Loucy (cell line): ENCODE data around the gene HIP1.

Experiments used
- CTCF ChIP-seq: fragments of 200-600 bp; sonication (generic); conservative IDR thresholded peaks from 2 replicates; pipeline ENCODE4 v1.5.1; 2014; ENCODE audit warnings: mild to moderate bottlenecking, antibody characterized with exemption, low read length
- EZH2phosphoT487 ChIP-seq: fragments of 200-600 bp; IDR thresholded peaks from 2 replicates; pipeline ENCODE4 v1.6.1; 2018; ENCODE audit warnings: antibody characterized with exemption, mild to moderate bottlenecking, moderate library complexity, borderline replicate concordance

- no peak for TF ChIP-seq CTCF
- no peak for TF ChIP-seq EZH2phosphoT487
Measured at GRCh38 chr7:75687246-75688088, 51.3 kb downstream of the HIP1 start.
